OCI-LY1 (cell line): Measurements from ENCODE around the gene TOMM40.
A peak's percentile ranks its signal among the peaks of the same experiment; 100 is the strongest.

Experiments
- H2AFZ ChIP-seq: fragments of 200-600 bp; sonication (generic), shearing (Covaris generic); 2 replicates; pipeline ENCODE4 v1.6.0; 2014; ENCODE audit warnings: antibody characterized with exemption, mild to moderate bottlenecking, low read length
- H3F3A ChIP-seq: fragments of 200-600 bp; sonication (generic), shearing (Covaris generic); 2 replicates; pipeline ENCODE4 v1.6.0; 2014; ENCODE audit warnings: mild to moderate bottlenecking, antibody characterized with exemption, low read length, moderate library complexity; ENCODE audit not compliant: insufficient read depth
- H3K27ac ChIP-seq: fragments of 200-600 bp; sonication (generic); 2 replicates; pipeline ENCODE4 v1.5.1; 2014; ENCODE audit warnings: low read length, mixed run types, mild to moderate bottlenecking, low read depth; ENCODE audit not compliant: poor library complexity, severe bottlenecking
- H3K27me3 ChIP-seq: fragments of 200-600 bp; sonication (generic); 2 replicates; pipeline ENCODE4 v1.6.0; 2014; ENCODE audit warnings: antibody characterized with exemption, mild to moderate bottlenecking, low read length, moderate library complexity; ENCODE audit not compliant: insufficient read depth
- H3K36me3 ChIP-seq: fragments of 200-600 bp; sonication (generic); 2 replicates; pipeline ENCODE4 v1.6.1; 2014; ENCODE audit warnings: mild to moderate bottlenecking, antibody characterized with exemption, low read length, moderate library complexity, mixed read lengths; ENCODE audit not compliant: insufficient read depth
- H3K4me1 ChIP-seq: fragments of 200-600 bp; sonication (generic); 2 replicates; pipeline ENCODE4 v1.5.1; 2014; ENCODE audit warnings: mild to moderate bottlenecking, low read length, moderate library complexity; ENCODE audit not compliant: insufficient read depth, severe bottlenecking
- H3K4me2 ChIP-seq: fragments of 200-600 bp; sonication (generic), shearing (Covaris generic); 2 replicates; pipeline ENCODE4 v1.6.1; 2014; ENCODE audit warnings: low read length
- H3K4me3 ChIP-seq: fragments of 200-600 bp; sonication (generic); 2 replicates; pipeline ENCODE4 v1.5.1; 2014; ENCODE audit warnings: low read length, low read depth, mild to moderate bottlenecking, mixed read lengths; ENCODE audit not compliant: poor library complexity, severe bottlenecking
- H3K79me2 ChIP-seq: fragments of 200-600 bp; shearing (Covaris generic); 2 replicates; pipeline ENCODE4 v1.6.1; 2016; ENCODE audit warnings: mixed run types, low read length, mixed read lengths; ENCODE audit not compliant: insufficient read depth
- H3K9ac ChIP-seq: fragments of 200-600 bp; sonication (generic), shearing (Covaris generic); 2 replicates; pipeline ENCODE4 v1.6.1; 2014; ENCODE audit warnings: mild to moderate bottlenecking, low read length, mixed read lengths
- H3K9me2 ChIP-seq: fragments of 200-600 bp; sonication (generic), shearing (Covaris generic); 2 replicates; pipeline ENCODE4 v1.6.1; 2014; ENCODE audit warnings: low read depth, mild to moderate bottlenecking, low read length, mixed read lengths
- H3K9me3 ChIP-seq: fragments of 200-600 bp; shearing (Covaris generic); 2 replicates; pipeline ENCODE4 v1.6.1; 2014; ENCODE audit warnings: low read length, mixed read lengths
- H4K20me1 ChIP-seq: fragments of 200-600 bp; sonication (generic), shearing (Covaris generic); 2 replicates; pipeline ENCODE4 v1.6.0; 2016; ENCODE audit warnings: mild to moderate bottlenecking, low read length; ENCODE audit not compliant: insufficient read depth
- EZH2 ChIP-seq: fragments of 200-600 bp; sonication (generic), shearing (Covaris generic); IDR thresholded peaks from 2 replicates; pipeline ENCODE4 v1.8.0; 2017; ENCODE audit warnings: borderline replicate concordance, mixed run types, mild to moderate bottlenecking, antibody characterized with exemption, low read length, moderate library complexity, mixed read lengths
- TF ChIP-seq, protein P1 (sequence below): fragments of 200-600 bp; sonication (generic), shearing (Covaris generic); IDR thresholded peaks from 2 replicates; pipeline ENCODE4 v1.5.1; 2017; ENCODE audit warnings: mild to moderate bottlenecking, antibody characterized with exemption, low read length, moderate library complexity, mixed read lengths

TOMM40 gene

DNA sequence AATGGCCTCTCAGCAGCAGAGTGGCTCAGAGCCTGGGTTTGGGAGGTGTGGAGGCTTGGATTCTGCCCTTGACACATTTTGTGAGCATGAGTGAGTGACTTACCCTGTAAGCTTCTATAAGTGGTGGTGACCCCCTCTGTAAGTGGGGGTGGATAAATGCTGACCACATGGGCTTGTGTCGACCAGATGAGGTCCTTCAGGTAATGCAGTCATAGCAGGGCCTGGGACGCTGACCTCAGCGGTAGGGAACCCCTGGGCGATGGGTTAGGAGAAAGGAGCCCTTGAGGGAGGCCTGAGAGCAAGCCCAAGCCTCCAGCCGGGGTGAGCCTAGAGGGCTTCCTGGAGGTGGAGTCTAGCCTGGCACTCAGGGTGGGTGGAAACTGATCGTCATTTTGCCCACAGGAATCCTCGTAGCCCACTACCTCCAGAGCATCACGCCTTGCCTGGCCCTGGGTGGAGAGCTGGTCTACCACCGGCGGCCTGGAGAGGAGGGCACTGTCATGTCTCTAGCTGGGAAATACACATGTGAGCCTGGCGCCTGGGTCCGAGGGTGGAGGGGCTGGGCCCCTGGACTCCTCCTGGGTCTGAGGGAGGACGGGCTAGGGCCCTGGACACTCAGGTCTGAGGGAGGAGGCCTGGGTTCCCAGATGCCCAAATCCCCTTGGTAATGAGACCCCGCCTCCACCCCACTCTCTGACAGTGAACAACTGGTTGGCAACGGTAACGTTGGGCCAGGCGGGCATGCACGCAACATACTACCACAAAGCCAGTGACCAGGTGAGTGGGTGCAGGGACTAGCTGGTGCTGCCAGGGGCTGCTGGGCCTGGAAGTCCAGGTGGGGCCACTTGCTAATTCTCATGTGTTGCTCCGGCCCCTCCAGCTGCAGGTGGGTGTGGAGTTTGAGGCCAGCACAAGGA lies 9.5 kb downstream of the TOMM40 start:
- Histone ChIP-seq H3F3A (no peaks in the 10 kb centered on the region), H3K79me2 (no peaks in the 10 kb centered on the region), H3K27ac (no peak overlapping the region), H4K20me1 (no peaks in the 10 kb centered on the region), H3K9me2 (no peaks in the 10 kb centered on the region), H3K9me3 (no peaks in the 10 kb centered on the region), H3K36me3 (peaks cover 66% of the 10 kb centered on the region), H3K4me3 (no peak overlapping the region), H2AFZ (no peak overlapping the region), H3K4me2 (no peak overlapping the region), H3K9ac (no peak overlapping the region), H3K4me1 (peaks cover 4% of the 10 kb centered on the region), H3K27me3 (no peaks in the 10 kb centered on the region)
- TF ChIP-seq, protein P1, sequence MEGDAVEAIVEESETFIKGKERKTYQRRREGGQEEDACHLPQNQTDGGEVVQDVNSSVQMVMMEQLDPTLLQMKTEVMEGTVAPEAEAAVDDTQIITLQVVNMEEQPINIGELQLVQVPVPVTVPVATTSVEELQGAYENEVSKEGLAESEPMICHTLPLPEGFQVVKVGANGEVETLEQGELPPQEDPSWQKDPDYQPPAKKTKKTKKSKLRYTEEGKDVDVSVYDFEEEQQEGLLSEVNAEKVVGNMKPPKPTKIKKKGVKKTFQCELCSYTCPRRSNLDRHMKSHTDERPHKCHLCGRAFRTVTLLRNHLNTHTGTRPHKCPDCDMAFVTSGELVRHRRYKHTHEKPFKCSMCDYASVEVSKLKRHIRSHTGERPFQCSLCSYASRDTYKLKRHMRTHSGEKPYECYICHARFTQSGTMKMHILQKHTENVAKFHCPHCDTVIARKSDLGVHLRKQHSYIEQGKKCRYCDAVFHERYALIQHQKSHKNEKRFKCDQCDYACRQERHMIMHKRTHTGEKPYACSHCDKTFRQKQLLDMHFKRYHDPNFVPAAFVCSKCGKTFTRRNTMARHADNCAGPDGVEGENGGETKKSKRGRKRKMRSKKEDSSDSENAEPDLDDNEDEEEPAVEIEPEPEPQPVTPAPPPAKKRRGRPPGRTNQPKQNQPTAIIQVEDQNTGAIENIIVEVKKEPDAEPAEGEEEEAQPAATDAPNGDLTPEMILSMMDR, result no peak
- no peak for TF ChIP-seq EZH2

GRCh38 chr19:44903216-44903601 lies 12.2 kb downstream of the TOMM40 start:
- Histone ChIP-seq H2AFZ (no peak overlapping the region), H3K36me3 (peaks cover 42% of the 10 kb centered on the region), H3K9ac (no peak overlapping the region), H3K9me3 (no peaks in the 10 kb centered on the region), H4K20me1 (no peaks in the 10 kb centered on the region), H3K27ac (no peak overlapping the region), H3K9me2 (no peaks in the 10 kb centered on the region), H3F3A (no peaks in the 10 kb centered on the region), H3K79me2 (no peaks in the 10 kb centered on the region), H3K4me3 (no peak overlapping the region), H3K27me3 (no peaks in the 10 kb centered on the region), H3K4me1 (peaks cover 4% of the 10 kb centered on the region), H3K4me2 (no peak overlapping the region)
- TF ChIP-seq, protein P1, result no peak
- TF ChIP-seq EZH2, result no peak

- Histone ChIP-seq H2AFZ (no peak overlapping the region), H3F3A (no peaks in the 10 kb centered on the region), H3K9me3 (no peaks in the 10 kb centered on the region), H4K20me1 (no peaks in the 10 kb centered on the region), H3K36me3 (peaks cover 41% of the 10 kb centered on the region), H3K79me2 (no peaks in the 10 kb centered on the region), H3K27me3 (no peaks in the 10 kb centered on the region), H3K27ac (no peak overlapping the region), H3K9ac (no peak overlapping the region), H3K9me2 (no peaks in the 10 kb centered on the region), H3K4me2 (no peak overlapping the region), H3K4me1 (peaks cover 4% of the 10 kb centered on the region), H3K4me3 (no peak overlapping the region)
- TF ChIP-seq, protein P1, result peak; percentile 96
- no peak for TF ChIP-seq EZH2
Observed at GRCh38 chr19:44903602-44904425, 12.8 kb downstream of the TOMM40 start.
